HG03575 (cell line): ENCODE measurements around the gene C10orf88.

ENCODE experiments used
- ATAC-seq: cut with Tn5 transposase; IDR thresholded peaks from one replicate; pipeline ENCODE4 v1.9.1; 2021; ENCODE audit not compliant: unreplicated experiment, insufficient number of reproducible peaks, low FRiP score; ENCODE audit errors: extremely low read depth

The C10orf88 gene, protein sequence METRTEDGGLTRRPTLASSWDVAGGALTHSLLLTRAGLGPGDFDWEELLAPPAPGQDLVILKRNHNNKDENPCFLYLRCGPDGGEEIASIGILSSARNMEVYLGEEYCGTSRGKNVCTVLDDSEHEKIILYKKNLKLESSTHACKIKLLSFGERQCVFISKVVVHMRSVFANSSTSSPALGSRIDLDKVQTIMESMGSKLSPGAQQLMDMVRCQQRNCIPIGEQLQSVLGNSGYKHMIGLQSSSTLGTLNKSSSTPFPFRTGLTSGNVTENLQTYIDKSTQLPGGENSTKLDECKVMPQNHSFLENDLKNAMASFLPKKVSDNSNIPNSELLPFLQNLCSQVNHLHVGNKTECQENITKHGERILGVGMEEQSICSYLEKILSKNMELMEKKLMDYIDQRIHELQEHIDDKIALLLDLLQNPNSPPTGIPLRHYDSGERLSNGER

DNA sequence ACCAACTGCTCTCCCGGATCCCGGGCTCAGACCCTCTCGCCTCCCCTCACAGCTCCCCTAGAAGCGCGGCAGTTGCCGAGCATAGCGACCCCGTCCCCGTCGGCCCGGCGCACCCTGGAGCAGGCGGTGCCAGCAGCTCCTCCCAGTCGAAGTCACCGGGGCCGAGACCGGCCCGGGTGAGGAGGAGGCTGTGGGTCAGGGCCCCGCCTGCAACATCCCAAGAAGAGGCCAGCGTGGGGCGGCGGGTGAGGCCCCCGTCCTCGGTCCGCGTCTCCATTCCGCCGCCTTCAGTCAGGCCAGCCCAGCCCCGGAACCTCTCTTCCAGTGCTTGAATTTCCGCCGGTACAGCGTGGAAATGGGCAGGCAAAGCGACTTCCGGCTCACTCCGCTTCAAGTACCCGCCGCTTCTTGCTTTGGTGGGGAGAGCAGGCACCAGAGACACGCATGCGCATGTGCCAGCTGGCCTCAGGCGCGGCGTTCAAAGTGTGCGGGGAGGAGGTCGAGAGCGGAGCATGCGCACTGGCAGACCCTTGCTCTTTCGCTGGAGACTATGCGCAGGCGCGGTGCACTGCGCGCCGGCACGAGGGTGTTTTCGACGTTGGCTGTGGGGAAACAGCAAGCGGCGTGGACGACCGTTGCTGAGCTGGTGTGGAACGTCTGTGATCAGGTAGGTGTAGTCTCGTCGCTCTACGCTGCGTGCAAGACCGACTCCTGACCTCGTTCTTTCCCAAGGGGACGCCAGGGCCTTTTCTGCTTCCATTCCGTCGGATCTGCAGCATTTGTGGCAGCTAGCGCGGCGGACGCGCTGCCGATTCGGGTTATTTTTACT lies at the start of gene C10orf88:
Gene C10orf88 (minus strand): TSS at position 326 of the 829 bp plus-strand sequence. CDS start 49 bp downstream, at position 277.
- peak; percentile 75 for ATAC-seq

DNA sequence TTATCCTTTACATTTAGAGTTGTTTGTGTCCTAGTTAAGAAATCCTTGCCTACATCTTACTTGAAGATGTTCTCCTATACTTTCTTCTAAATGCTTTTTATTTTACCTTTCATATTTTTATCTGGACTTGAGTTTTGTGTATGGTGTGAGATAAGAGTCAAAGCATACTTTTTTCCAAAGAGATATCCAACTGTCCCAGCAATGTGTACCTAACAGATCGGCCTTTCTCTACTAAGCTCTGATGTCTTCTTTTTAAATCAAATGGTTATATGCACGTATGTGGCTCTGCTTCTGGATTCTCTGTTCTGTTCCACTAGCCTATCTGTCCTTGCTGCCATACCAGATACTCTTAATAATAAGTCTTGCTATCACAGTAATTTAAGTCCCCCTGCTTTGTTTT lies 47.3 kb upstream of the C10orf88 start:
- no peak for ATAC-seq

DNA sequence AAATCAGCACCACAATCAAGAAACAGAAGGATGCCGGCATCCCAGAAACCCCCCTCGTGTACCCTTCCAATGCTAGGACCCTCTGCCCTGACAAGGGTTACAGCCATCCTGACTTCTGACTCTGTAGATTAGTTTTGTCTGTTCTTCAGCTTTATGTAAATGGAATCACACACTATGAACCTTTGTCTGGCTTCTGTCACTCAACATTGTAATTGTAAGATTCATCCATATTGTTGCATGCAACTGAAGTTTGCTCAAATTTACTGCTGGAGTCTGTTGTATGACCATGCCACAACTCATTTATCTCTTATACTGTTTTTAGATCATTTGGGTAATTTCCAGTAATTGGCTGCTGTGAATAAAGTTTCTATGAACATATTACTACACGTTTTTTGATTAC lies 46.1 kb upstream of the C10orf88 start:
- ATAC-seq, result no peak

DNA sequence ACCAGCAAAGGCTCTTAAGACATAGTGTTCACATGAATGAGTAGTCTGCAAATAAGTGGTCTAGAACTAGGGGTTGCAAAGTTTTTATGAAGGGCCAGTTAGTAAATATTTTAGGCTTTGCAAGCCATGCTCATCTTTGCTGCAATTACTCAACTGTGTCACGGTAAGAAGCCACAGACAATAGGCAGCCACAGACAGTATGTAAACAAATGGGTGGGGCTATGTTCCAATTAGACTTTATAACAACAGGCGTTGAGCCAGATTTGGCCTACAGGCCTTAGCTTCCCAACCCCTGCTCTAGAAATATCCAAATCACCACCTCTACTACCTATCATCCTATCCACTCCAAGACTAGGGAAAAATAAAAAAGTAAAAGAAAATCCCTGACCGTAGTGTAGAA lies 45.3 kb upstream of the C10orf88 start:
- no peak for ATAC-seq

DNA sequence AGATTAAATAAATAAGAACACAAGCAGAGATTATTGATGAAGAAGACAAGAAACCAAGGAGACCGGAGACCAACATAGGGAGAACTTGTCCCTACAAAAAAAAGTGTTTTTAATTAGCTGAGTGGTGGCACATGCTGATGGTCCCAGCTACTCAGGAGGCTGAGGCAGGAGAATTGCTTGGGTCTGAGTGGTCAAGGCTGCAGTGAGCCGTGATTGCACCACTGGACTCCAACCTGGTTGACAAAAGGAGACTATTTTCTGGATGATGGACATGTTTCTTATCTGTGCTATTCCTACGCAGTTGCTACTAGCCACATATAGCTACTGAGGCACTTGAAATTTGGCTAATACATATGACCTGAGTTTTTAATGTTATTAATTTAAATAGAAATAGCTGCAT lies 44.9 kb upstream of the C10orf88 start:
- ATAC-seq, result no peak

DNA sequence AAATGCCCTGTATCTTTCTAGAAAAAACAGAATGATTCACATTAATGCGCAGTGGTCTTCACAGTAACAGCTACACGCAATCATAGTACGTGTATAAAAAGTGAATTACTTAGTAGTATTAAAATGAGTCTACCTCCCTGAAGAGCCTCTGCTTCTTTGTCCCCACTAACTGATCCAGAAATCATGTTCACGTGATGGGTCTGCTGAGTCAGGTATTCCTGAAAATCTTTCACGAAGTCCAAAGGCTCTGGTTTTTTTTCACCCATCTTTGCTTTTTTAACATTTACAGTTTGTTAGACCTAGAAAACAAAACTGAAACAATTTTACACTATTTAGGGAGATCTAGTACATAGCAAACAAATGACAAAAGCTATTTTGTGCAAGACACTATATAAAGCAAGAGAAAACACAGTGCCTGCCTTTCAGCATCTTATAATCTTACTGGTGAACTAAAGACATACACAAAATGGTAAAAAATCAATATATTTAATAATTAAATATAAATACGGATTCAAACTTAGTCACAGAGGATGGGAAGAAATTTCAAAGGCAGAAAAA lies 44.4 kb upstream of the C10orf88 start:
- no peak for ATAC-seq

DNA sequence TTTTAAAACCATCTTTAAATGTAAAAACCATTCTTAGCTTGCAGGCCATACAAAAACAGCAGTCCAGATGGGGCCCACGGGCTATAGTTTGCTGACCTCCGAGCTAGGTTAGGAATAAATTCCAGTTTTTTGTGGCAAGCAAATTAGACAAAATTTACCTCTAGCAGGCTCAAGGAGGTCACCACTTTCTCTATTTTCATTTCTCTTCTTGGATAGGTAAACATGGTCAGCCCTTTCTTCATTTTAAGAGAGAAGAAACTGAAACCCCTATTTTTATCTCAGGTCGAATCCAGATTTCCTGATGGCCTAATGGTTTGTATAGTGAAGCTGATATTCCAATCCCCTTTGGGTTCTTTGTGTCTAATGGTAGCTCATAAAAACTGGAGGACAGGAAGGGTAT lies 43.8 kb upstream of the C10orf88 start:
- no peak for ATAC-seq

DNA sequence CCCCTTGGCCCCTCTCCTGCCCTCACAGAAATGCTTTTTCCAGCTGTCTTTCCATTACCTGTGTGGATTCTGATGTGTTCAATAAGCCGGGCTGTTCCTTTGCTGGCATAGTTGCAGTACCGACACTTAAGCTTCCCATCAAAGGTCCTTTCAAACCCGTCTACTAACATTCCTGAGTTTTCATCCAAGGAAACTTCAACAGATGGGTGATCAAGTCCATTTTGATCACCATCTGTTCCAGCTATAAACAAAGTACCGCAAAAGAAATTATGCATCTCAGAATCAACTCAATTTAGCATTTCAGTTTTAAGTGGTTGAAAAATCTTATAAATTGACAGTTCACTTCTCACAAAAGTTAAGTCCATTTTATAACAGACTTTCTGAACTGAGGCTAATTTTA lies 41.9 kb upstream of the C10orf88 start:
- no peak for ATAC-seq

DNA sequence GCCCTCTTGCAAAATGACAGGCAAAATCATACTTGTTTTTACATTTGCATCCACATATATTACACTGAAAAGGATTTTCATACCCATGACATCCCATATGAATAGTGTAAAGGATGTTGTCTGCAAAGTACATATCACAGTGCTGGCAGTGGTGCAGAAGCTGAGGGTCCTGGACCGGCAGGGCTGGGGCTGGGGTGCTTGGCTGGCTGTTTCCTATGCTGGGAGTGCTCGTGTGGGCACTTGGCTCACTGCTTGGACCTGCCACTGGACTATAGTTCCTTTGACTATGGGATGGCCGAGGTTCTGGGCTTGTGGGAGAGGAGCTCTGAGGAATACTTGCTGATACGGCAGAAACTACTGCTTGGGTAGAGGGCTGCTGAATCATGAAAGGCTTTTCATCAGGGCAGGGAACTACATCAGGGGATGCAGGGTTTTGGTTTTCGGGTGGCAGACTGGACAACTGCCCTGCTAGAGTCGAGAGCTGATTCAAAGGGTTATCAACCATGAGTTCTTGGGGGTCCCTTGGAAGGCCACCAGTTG lies 39.8 kb upstream of the C10orf88 start:
- no peak for ATAC-seq

DNA sequence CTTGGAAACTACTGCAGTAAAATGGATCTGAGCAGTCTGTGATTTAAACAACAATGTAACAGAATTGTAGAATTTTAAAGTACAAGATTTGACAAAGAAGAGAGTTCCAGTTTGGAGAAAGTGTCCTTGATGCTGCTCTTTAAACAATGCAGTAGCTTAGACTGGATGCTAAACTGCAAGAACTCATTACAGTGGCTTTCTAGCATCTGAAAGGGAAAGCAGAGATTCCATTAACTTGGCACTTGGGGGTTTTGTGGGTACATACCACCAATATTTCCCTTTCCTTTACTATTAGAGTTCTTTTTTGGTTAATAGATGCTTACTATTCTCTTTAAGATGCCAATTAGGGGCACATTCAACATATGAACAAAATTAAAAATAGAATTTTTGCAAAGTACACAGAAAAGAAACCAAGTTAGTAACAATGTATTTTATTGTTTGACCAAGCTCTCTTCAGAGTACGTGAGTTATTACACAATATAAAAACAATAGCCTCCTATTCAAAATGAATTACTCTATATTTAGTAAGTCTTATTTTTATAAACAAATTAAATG lies 38.1 kb upstream of the C10orf88 start:
- ATAC-seq, result no peak

DNA sequence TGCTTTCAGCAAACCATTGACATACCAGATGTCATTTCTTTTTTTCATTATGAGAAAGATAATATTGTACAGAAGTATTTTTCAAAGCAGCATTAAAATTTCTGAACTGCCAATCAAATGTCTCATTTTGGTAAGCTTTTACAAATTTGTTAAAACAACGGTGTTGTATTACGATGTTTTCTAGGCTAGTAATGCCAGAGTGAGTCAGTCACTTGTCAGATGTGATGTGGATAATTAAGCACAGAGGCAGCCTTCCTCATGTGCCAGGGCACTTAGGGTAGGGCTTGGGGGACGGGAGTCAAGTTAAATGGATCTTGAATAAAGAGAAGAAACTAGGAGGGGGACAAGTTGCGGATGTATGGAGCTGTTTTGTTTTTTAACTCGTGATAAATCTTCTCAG lies 36.3 kb upstream of the C10orf88 start:
- ATAC-seq, result no peak

DNA sequence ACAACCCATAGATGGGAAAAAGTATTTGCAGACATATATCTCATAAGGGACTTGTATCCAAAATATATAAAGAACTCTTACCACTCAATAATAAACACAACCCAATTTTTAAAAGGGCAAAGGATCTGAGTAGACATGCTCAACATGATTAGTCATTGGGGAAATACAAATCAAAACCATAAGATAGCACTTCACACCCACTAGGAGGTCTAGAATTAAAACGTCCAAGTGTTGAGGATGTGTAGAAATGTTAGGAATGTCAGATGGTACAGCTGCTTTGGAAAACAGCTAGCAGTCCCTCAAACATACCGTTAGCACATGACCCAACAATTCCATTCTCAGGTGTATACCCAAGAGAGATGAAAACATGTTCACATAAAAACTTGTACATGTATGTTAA lies 34.5 kb upstream of the C10orf88 start:
- ATAC-seq, result no peak

DNA sequence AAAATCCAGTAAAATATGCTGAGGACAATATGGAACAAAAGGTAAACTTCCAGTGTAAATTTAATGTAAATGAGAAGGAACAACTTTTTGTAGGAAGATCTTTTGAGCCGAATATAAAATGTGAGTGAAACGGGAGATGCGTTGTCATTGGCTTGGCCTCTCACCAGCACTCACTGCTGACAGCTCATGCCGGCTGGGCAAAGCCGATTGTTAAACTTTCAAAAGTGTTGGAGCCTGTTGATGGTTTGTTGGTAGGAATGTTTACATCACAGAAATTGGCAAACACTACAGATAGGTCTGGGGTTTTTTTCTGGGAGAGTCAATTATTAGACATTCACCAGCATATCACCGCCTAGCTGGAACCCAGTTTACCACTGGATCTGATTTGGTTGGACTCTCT lies 32.3 kb upstream of the C10orf88 start:
- ATAC-seq, result no peak

DNA sequence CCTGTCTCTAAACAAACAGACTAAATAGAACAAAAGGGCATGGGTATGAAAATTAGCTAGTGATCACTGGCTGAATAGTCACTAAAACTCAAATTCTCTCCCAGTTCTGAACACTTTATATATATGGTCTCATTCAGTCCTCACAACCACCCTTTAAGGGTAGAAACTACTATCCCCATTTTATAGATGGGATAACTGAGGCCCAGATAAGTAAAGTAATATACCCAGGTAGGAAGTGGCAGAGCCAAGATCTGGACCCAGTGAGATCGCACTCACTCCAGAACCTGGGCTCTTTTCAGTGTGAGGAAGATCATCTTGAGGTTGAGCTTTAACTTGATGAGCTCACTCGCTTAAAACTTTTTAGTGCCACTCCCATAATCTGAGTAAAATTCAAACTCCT lies 30.7 kb upstream of the C10orf88 start:
- ATAC-seq, result no peak

DNA sequence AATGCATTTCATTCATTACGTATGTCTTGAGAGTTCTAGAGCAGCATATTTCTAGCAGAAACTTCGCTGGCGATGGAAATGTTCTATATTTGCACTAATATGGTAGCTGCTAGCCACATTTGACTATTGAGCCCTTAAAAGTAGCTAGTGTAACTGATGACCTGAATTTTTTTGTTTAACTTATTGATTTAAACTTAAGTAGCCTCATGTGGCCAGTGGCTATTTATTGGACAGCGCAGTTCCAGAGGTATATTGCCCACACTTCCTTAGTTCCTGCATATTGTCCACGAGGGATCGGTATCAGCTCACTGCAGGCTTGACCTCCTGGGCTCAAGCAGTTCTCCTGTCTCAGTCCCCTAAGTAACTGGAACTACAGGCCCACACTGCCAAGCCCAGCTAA lies 29.9 kb upstream of the C10orf88 start:
- ATAC-seq, result no peak

DNA sequence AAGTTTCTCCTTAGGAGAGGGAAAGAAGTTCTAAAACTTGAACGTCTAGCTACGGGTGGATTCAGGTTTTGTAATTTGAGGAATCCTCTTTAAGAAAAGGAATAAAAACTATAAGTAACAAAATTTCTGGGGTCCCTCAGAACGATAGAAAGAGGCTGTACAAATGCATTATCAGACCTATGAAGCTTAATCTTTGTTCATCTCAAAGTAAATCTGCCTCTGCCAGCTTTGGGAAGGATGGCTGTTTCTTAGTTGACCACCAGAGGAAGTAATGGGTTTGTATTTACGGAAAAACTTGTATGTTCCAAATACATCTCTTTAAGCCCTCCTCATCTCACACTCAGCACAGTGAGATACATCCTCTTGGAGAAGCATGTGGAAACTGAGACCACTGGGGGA lies 27.0 kb upstream of the C10orf88 start:
- no peak for ATAC-seq

DNA sequence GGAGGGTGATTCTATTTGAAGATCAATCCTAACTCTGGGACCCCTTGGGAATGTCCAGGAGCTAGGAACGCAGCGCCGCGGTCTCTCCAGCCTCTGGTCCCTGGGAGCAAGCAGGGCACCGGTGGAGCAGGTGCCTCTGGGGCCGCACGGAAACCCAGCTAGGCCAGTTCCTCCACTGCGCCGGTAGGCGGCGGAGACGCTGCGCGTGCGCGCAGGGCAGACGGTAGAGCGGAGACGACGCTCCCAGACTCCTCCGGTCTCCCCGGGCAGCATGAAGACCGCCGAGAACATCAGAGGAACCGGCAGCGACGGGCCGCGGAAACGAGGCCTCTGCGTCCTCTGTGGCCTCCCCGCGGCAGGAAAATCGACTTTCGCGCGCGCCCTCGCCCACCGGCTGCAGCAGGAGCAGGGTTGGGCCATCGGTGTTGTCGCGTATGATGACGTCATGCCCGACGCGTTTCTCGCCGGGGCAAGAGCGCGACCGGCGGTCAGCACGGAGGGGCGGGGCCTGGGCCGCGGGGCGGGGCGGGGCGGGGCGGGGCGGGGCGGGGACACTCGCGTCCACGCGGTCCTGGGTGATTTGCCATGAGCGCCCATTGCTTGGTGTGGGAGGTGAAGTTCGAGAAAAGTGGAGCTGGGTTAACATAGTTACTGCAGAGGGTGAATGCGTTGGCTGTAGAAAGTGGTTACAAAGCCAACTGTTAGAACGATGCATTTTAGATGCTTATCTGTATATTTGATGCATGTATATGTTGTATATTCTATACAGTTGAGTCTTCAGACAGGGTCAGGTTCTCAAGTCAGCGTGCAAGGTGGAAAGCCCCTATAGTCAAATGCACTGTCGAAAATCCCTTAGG lies 26.4 kb upstream of the C10orf88 start, which contains the start of gene PSTK:
Gene PSTK (plus strand): TSS at position 193 of the 857 bp plus-strand sequence. CDS start 79 bp downstream, at position 272.
- peak; percentile 55 for ATAC-seq

DNA sequence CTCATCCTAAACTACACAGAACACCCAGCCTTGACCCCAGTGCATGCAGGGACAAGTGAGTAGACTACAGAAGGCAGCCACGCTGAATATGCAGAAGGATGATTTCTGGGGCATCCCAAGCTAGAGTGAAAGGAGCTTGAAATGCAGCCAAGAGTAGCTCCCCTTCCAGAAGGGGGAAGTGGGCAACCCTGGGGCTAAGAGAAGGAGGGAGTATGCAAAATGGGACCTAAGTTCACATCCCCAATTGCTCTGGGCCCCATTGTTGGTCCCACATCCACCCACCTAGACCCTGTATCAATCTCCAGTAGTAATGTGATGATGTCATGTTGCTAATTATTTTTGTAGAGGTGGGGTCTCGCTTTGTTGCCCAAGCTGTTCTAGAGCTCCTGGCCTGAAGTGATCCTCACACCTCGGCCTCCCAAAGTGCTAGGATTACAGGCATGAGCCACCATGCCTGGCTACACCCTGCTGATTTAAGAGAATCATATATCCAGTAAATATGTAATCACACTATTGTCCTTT lies 20.6 kb upstream of the C10orf88 start:
- no peak for ATAC-seq
